ENCODE data around the gene TCIRG1.
"Not testable (repeated sequence)": the region's sequence is repeated elsewhere in the genome, so short reads cannot be mapped to it uniquely, and the experiment has no call there.

DNA sequence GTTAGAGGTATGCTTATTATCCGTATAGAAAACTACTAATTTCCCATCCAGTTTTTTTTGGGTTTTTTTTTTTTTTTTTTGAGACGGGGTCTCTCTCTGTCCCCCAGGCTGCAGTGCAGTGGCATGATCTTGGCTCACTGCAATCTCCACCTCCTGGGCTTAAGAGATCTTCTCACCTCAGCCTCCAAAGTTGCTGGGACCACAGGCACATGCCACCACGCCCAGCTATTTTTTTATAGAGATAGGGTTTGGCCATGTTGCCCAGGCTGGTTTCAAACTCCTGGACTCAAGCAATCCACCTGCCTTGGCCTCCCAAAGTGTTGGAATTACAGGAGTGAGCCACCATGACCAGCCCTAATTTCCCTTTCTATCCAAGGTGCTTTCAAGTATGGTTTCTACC is 54.1 kb downstream of the TCIRG1 start:
- TF ChIP-seq, protein P1, sequence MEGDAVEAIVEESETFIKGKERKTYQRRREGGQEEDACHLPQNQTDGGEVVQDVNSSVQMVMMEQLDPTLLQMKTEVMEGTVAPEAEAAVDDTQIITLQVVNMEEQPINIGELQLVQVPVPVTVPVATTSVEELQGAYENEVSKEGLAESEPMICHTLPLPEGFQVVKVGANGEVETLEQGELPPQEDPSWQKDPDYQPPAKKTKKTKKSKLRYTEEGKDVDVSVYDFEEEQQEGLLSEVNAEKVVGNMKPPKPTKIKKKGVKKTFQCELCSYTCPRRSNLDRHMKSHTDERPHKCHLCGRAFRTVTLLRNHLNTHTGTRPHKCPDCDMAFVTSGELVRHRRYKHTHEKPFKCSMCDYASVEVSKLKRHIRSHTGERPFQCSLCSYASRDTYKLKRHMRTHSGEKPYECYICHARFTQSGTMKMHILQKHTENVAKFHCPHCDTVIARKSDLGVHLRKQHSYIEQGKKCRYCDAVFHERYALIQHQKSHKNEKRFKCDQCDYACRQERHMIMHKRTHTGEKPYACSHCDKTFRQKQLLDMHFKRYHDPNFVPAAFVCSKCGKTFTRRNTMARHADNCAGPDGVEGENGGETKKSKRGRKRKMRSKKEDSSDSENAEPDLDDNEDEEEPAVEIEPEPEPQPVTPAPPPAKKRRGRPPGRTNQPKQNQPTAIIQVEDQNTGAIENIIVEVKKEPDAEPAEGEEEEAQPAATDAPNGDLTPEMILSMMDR (conservative IDR thresholded peaks at IDR 0.05; ENCODE audit: low read depth, low read length), result not testable (repeated sequence)
- not testable (repeated sequence) for TF ChIP-seq EZH2phosphoT487 (IDR thresholded peaks at IDR 0.05; ENCODE audit: borderline replicate concordance, low read length)

All from PC-3 (cell line).